GM13976 (cell line): ENCODE results near the gene UROC1.
"Not testable (repeated sequence)": the region's sequence is repeated elsewhere in the genome, so short reads cannot be mapped to it uniquely, and the experiment has no call there.

ENCODE experiments used
- DNase-seq: peaks from one replicate; pipeline ENCODE4 v3.0.0; 2012; ENCODE audit warnings: low spot score
- in situ Hi-C: fragments of 300-500 bp; cut with MboI; formaldehyde crosslinking; loops from one replicate; pipeline ENCODE4 v1.12.0; 2022; ENCODE audit warnings: low sequenced_read_pairs, mixed read lengths, inconsistent platforms; ENCODE audit not compliant: unreplicated experiment
- TF ChIP-seq, protein P1 (sequence below): IDR thresholded peaks from 2 replicates; pipeline ENCODE4 v1.5.1; 2012; ENCODE audit warnings: borderline replicate concordance, mild to moderate bottlenecking; ENCODE audit not compliant: insufficient read depth; ENCODE audit errors: extremely low read depth, missing control alignments, control extremely low read depth

UROC1 gene

DNA sequence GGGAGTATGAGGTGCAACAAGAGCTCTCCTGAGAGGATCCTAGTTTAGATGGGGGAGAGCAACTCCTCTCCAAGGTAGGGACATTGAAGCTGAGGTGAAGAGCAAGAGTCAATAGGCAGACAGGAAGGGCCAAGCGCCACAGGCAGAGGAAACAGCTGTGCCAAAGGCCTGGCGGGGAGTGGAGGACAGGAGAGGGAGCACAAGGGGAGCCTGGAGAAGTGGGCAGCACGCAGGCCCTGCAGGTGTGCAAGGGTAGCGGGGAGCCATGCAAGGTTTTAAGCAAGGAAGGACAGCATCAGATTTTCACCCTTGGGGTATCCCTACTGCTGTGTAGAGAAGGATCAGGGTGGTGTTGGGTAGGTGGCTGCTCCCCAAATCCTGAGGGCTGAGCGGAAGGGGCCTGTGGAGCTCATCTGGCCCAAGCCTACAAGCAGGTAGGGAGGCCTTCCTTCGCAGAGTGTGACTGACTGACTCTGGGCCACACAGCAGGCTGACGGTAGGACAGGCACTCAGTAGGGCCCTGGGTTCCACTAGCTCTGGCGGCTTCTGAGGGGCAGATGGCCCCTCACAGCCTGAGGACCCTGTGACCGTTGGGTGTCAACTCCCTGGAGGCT, 19.6 kb upstream of the UROC1 start:
- TF ChIP-seq, protein P1, sequence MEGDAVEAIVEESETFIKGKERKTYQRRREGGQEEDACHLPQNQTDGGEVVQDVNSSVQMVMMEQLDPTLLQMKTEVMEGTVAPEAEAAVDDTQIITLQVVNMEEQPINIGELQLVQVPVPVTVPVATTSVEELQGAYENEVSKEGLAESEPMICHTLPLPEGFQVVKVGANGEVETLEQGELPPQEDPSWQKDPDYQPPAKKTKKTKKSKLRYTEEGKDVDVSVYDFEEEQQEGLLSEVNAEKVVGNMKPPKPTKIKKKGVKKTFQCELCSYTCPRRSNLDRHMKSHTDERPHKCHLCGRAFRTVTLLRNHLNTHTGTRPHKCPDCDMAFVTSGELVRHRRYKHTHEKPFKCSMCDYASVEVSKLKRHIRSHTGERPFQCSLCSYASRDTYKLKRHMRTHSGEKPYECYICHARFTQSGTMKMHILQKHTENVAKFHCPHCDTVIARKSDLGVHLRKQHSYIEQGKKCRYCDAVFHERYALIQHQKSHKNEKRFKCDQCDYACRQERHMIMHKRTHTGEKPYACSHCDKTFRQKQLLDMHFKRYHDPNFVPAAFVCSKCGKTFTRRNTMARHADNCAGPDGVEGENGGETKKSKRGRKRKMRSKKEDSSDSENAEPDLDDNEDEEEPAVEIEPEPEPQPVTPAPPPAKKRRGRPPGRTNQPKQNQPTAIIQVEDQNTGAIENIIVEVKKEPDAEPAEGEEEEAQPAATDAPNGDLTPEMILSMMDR, result no peak
- no peak for DNase-seq
- in situ Hi-C loops, result no loop called here

DNA sequence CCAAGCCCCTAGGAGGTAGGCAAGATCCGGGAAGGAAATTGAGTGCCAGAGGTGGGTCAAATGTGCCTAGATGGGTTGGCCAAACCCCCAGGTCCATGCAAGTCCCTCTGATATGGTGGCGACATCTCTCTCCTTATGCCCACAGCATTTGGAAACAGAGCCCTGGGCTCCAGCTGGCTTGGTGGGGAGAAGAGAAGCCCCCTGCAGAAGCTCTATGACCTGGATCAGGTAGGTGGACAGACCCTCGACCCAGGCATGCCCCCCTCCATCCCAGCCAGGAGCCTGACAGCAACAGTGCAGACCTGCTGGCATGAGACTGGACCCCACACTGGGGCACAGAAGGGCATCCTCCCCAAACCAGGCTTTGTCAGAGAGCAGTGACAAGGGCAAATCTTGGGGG, 18.6 kb upstream of the UROC1 start:
- TF ChIP-seq, protein P1, result no peak
- in situ Hi-C loops, result no loop called here
- no peak for DNase-seq

DNA sequence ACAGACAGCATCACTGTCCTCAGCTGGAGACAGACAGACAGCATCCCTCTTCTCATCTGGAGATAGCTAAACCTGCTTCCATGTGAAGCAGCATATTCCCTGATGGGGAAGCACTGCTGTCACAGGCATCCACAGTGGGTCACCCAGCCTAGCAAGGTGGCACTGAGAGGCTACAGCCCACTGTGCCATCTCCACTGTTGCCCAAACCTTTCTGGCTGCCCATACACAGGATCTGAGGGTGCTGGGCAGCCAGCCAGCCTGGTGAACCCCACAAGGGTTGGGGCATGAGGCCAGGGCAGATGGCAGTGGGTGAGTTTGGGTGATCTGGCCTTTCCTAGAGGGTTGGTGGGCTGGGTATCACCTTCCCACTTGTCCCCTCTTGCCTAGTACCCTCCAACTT, 18.1 kb upstream of the UROC1 start:
- TF ChIP-seq, protein P1, result no peak
- in situ Hi-C loops, result no loop called here
- no peak for DNase-seq

DNA sequence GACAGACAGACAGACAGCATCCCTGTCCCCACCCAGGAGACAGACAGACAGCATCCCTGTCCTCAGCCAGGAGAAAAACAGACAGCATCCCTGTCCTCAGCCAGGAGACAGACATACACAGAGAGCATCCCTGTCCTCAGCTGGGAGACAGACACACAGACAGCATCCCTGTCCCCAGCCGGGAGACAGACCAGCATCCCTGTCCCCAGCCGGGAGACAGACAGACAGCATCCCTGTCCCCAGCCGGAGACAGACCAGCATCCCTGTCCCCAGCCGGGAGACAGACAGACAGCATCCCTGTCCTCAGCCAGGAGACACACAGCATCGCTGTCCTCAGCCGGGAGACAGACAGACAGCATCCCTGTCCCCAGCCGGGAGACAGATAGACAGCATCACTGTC, 17.1 kb upstream of the UROC1 start:
- in situ Hi-C loops, DNase-seq: not testable (repeated sequence)

DNA sequence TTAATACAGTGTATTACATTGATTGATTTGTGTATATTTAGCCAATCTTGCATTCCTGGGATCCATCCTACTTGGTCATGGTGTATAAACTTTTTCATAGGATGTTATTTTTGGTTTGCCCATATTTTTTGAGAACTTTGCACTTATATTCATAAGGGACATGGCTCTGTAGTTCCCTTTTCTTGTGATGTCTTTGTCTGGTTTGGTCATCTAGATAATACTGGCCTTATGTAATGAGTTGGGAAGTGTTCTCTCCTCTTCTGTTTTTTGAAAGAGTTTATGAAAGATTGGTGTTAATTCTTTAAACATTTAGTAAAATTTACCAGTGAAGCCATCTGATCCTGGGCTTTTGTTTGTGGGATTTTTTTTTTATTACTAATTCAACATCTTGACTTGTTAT, 15.9 kb upstream of the UROC1 start:
- in situ Hi-C loops, result no loop called here
- TF ChIP-seq, protein P1, result no peak
- DNase-seq, result no peak

DNA sequence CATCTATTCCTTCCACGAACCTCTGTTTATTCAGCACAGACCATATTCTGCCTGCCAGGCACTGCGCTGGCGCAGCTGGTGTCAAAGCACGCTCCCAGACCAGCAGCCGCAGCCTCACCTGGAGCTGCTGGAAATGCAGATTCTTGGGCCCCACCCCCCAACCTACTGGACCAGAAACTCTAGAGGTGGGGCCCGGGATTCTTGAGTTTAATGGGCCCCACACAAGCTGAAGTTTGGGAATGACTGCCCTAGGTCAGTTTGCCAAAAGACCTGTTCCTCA, 13.4 kb upstream of the UROC1 start:
- in situ Hi-C loops, result no loop called here
- DNase-seq, result no peak
- TF ChIP-seq, protein P1, result no peak

DNA sequence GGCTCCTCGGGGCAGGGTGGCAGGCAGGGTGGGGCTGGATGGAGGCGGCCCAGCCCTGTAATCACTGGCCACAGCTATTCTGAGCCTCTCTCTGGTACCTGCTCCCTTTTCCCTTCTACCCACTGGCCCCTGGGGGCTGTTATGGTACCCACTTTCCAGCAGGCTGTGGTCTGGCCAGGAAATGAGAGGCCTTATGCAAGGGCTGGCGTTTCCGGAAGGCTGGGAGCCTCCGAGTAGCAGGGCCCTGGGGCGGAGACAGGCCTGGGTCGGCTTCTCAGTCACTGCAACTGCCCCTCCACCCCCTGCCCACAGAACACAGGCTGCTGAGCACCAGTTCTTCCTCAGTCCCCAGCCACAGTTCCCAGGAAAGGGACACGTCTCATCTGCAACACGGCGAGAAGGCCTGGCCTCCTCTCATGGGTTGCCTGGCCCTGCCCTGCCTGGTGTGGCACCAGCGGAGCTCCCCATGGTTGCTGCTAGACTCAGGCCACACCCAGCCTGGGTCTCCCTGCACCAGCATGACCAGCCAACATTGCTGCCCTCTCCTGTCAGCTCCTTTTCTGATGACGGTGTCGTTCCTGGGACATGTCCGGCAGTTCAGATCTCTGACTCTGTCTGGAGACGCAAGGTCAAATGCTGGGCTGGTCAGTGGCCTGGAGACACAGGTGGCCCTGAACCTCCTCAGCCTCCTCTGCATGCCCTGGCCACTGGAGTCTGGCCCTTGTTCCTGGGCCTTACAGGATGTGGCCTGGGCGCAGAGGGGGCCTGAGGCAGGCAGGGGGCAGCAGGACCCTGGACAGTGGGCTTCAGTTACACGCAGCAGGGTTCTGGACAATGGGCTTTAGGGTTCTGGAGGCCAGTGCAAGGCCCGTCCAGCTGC, 12.8 kb upstream of the UROC1 start:
- in situ Hi-C loops, result no loop called here
- TF ChIP-seq, protein P1, result no peak
- DNase-seq, result no peak
